HG03439 (cell line): ENCODE results near the gene EYS.

Experiments
- ATAC-seq: cut with Tn5 transposase; IDR thresholded peaks from one replicate; pipeline ENCODE4 v1.9.1; 2021; ENCODE audit warnings: mild to moderate bottlenecking, moderate library complexity; ENCODE audit not compliant: unreplicated experiment

EYS gene

GRCh38 chr6:63731930-63732329 is 1975.1 kb downstream of the EYS start:
- ATAC-seq: no peak

GRCh38 chr6:63730311-63730710 is 1976.7 kb downstream of the EYS start:
- no peak for ATAC-seq

GRCh38 chr6:63724721-63725120 is 1982.3 kb downstream of the EYS start:
- no peak for ATAC-seq

GRCh38 chr6:63721181-63721580 is 1985.8 kb downstream of the EYS start:
- no peak for ATAC-seq

- no peak for ATAC-seq
Measured at GRCh38 chr6:63716169-63716568, 1990.9 kb downstream of the EYS start.

- ATAC-seq: no peak
Measured at GRCh38 chr6:63714091-63714490, 1992.9 kb downstream of the EYS start.

GRCh38 chr6:63713332-63713731 is 1993.7 kb downstream of the EYS start:
- no peak for ATAC-seq

- no peak for ATAC-seq
Measured at GRCh38 chr6:63709148-63709547, 1997.9 kb downstream of the EYS start.

- ATAC-seq: no peak
Measured at GRCh38 chr6:63708631-63709030, 1998.4 kb downstream of the EYS start.

- no peak for ATAC-seq
Measured at GRCh38 chr6:63706630-63707029, 2000.4 kb downstream of the EYS start.

- ATAC-seq: no peak
Measured at GRCh38 chr6:63705707-63706106, 2001.3 kb downstream of the EYS start.

- no peak for ATAC-seq
Measured at GRCh38 chr6:63690221-63690620, 2016.8 kb downstream of the EYS start.

GRCh38 chr6:63689421-63689820 is 2017.6 kb downstream of the EYS start:
- ATAC-seq: no peak

- ATAC-seq: peak; percentile 68
Measured at GRCh38 chr6:63685446-63686379, 2021.3 kb downstream of the EYS start.

- ATAC-seq: no peak
Measured at GRCh38 chr6:63683071-63683603, 2023.9 kb downstream of the EYS start.

- no peak for ATAC-seq
Measured at GRCh38 chr6:63677282-63677681, 2029.7 kb downstream of the EYS start.

GRCh38 chr6:63676412-63677114 is 2030.5 kb downstream of the EYS start:
- ATAC-seq: no peak

- ATAC-seq: no peak
Measured at GRCh38 chr6:63675138-63675537, 2031.9 kb downstream of the EYS start.

GRCh38 chr6:63674635-63675034 is 2032.4 kb downstream of the EYS start:
- ATAC-seq: no peak

GRCh38 chr6:63673692-63674091 is 2033.3 kb downstream of the EYS start:
- ATAC-seq: no peak

GRCh38 chr6:63672582-63673129 is 2034.4 kb downstream of the EYS start:
- ATAC-seq: no peak
